HepG2 (cell line): Measurements from ENCODE around the gene RAB43. TPM values are rescaled to one million over a fixed set of nuclear protein-coding genes. Genes with fewer than 3 reads are reported as not detected.

Experiments
- EP300 ChIP-seq, 3 experiments: sonication (generic) in 1 of 3; formaldehyde crosslinking in 1 of 3; IDR thresholded peaks; 2 replicates each; pipeline versions ENCODE4 v1.5.1 to v1.6.1; 2011 to 2020; ENCODE audit warnings: low read depth in 2 of 3, low read length in 2 of 3, borderline replicate concordance in 1 of 3, improper control_type of control experiment in 1 of 3, mild to moderate bottlenecking in 1 of 3, missing genetic modification reagents in 1 of 3, moderate library complexity in 1 of 3
- GLI4 ChIP-seq: sonication (generic); formaldehyde crosslinking; IDR thresholded peaks from 2 replicates; pipeline ENCODE4 v1.5.1; 2020; ENCODE audit warnings: missing genetic modification reagents, mild to moderate bottlenecking, moderate library complexity, borderline replicate concordance
- GPBP1L1 ChIP-seq: sonication (generic); formaldehyde crosslinking; IDR thresholded peaks from 2 replicates; pipeline ENCODE4 v1.5.0; 2020; ENCODE audit warnings: mild to moderate bottlenecking, missing genetic modification reagents
- ISL2 ChIP-seq: sonication (generic); formaldehyde crosslinking; IDR thresholded peaks from 2 replicates; pipeline ENCODE4 v1.5.0; 2020; ENCODE audit warnings: missing genetic modification reagents
- JUN ChIP-seq: sonication (generic); formaldehyde crosslinking; IDR thresholded peaks from 2 replicates; pipeline ENCODE4 v1.4.0; 2020; ENCODE audit warnings: mild to moderate bottlenecking, missing genetic modification reagents
- MLXIP ChIP-seq: sonication (generic); formaldehyde crosslinking; IDR thresholded peaks from 2 replicates; pipeline ENCODE4 v1.9.0; 2021; ENCODE audit warnings: missing genetic modification reagents, borderline replicate concordance
- MXI1 ChIP-seq: IDR thresholded peaks from 3 replicates; pipeline ENCODE4 v1.6.1; 2012; ENCODE audit warnings: low read depth, low read length, inconsistent platforms, borderline replicate concordance
- RNF2 ChIP-seq: fragments of 450-650 bp; conservative IDR thresholded peaks from 2 replicates; pipeline ENCODE4 v1.6.1; 2016; ENCODE audit warnings: low read depth
- ZBTB4 ChIP-seq: sonication (generic); formaldehyde crosslinking; IDR thresholded peaks from 2 replicates; pipeline ENCODE4 v1.4.0; 2020; ENCODE audit warnings: missing genetic modification reagents, mild to moderate bottlenecking, borderline replicate concordance
- ZNF142 ChIP-seq: sonication (generic); formaldehyde crosslinking; IDR thresholded peaks from 2 replicates; pipeline ENCODE4 v1.4.0; 2020; ENCODE audit warnings: missing genetic modification reagents
- ZNF33B ChIP-seq: sonication (generic); formaldehyde crosslinking; IDR thresholded peaks from 2 replicates; pipeline ENCODE4 v1.5.1; 2020; ENCODE audit warnings: mild to moderate bottlenecking, missing genetic modification reagents
- ZNF350 ChIP-seq: sonication (generic); formaldehyde crosslinking; IDR thresholded peaks from 2 replicates; pipeline ENCODE4 v1.4.0; 2020; ENCODE audit warnings: mild to moderate bottlenecking, low read depth, missing genetic modification reagents, borderline replicate concordance
- ZNF550 ChIP-seq: sonication (generic); formaldehyde crosslinking; IDR thresholded peaks from 2 replicates; pipeline ENCODE4 v1.4.0; 2020; ENCODE audit warnings: mild to moderate bottlenecking, missing genetic modification reagents, borderline replicate concordance
- ZNF761 ChIP-seq: sonication (generic); formaldehyde crosslinking; conservative IDR thresholded peaks from 2 replicates; pipeline ENCODE4 v1.4.0; 2020; ENCODE audit warnings: mild to moderate bottlenecking, missing genetic modification reagents
- ZNF878 ChIP-seq: sonication (generic); formaldehyde crosslinking; IDR thresholded peaks from 2 replicates; pipeline ENCODE4 v1.8.1; 2023; ENCODE audit warnings: mild to moderate bottlenecking, missing genetic modification reagents, moderate library complexity
- polyA plus RNA-seq, 8 experiments: library from polyadenylated mRNA; depleted of rRNA in 3 of 8; stranded (reverse) in 7 of 8; unstranded in 1 of 8; fragments of >200 nt; fragmentation: Illumina TruSeq in 4 of 8; extraction: Trizol in 4 of 8; gene quantifications; 2 replicates each; pipeline versions ENCODE4 v1.2.1 to v1.2.3, GENCODE V29; 2011 to 2016; ENCODE audit warnings: low read depth in 4 of 8, missing spikeins in 1 of 8, mixed read lengths in 1 of 8; ENCODE audit not compliant: insufficient read depth in 1 of 8
- total RNA-seq, 5 experiments: library from RNA; depleted of rRNA; stranded (reverse); fragments of >200 nt; fragmentation: Illumina TruSeq; extraction: Trizol; gene quantifications; 2 replicates each; pipeline ENCODE4 v1.2.3, GENCODE V29; 2016; ENCODE audit warnings: low read depth in 1 of 5

The RAB43 gene
- total and polyA plus RNA-seq, 2 of the 13 experiments (the other 11 are each of a cell fraction or from before 2014, with no cell fraction given) = 11.8 to 18.4 TPM

GRCh38 chr3:129054605-129055104, 66.9 kb downstream of the RAB43 start (continued):
- TF ChIP-seq ZNF142 (CRISPR knock-in tag) (no peak), MXI1 (no peak), EP300 (IDR thresholded peaks at IDR 0.05; ENCODE audit: low read depth in 2 of 2, low read length in 2 of 2) (peak in 1 of 2 experiments; percentile 57; a peak in 2 of 4 replicates), EP300 (CRISPR knock-in tag; IDR thresholded peaks at IDR 0.05; ENCODE audit: borderline replicate concordance) (no peak), GPBP1L1 (CRISPR knock-in tag) (no peak), ZNF33B (CRISPR knock-in tag) (no peak), GLI4 (no peak), ISL2 (peak; percentile 68), ZNF761 (CRISPR knock-in tag) (no peak), JUN (CRISPR knock-in tag) (0 out of 2 replicates have a peak, but pooled peaks have one; percentile 17), RNF2 (no peak), MLXIP (no peak), ZNF550 (CRISPR knock-in tag) (no peak), ZNF350 (CRISPR knock-in tag) (no peak), ZNF878 (CRISPR knock-in tag) (no peak), ZBTB4 (CRISPR knock-in tag) (no peak)
